NB4 (cell line): Measurements from ENCODE around the gene EFCC1.

Experiments
- MYC ChIP-seq: IDR thresholded peaks from 2 replicates; pipeline ENCODE4 v1.6.1; 2011; ENCODE audit warnings: low read depth, low read length
- TF ChIP-seq, protein P1 (sequence below): IDR thresholded peaks from one replicate; pipeline ENCODE4 v1.5.1; 2012; ENCODE audit warnings: low read depth, low read length
- TF ChIP-seq, protein P2 (sequence below): IDR thresholded peaks from 2 replicates; pipeline ENCODE4 v1.6.1; 2011; ENCODE audit warnings: low read depth, low read length

DNA sequence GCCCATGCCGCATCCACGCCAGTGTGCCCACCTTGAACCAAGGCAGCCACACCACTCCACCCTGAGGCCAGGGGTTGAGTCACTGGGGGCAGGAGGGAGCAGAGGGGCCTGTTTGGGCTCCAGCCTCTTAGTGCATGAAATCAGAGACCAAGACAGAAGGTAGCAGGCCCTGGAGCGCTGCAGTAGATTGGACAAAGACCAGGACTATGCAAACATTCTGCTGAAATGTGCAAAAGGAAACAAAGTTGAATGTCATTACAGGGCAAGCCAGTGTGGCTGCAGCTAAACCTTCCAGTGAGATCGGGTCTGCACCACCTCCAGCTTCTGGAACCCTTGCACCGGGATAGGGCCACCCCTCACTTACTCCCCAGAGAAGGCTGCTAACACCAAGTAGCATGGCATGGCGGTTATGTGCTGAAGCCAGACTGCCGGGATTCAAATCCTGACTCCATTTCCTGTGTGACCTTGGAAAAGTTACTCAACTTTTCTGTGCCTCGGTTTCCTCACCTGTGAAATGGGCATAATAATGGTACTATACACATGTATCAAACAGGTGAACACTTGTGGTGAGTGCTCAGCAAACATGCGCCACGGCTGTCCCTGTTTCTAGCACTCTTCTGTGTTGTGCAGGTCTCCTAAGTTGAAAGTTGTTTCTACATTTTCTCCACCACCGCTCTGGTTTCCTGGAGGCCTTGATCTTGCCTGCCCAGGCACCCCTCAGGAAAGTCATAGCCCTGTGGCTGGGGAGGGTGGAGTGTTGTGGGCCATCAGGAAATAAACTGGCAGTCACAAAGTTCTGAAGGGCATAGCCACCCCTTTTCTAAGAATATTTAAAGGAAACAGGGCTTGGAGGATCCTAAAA lies 34.5 kb downstream of the EFCC1 start:
- TF ChIP-seq, protein P1, sequence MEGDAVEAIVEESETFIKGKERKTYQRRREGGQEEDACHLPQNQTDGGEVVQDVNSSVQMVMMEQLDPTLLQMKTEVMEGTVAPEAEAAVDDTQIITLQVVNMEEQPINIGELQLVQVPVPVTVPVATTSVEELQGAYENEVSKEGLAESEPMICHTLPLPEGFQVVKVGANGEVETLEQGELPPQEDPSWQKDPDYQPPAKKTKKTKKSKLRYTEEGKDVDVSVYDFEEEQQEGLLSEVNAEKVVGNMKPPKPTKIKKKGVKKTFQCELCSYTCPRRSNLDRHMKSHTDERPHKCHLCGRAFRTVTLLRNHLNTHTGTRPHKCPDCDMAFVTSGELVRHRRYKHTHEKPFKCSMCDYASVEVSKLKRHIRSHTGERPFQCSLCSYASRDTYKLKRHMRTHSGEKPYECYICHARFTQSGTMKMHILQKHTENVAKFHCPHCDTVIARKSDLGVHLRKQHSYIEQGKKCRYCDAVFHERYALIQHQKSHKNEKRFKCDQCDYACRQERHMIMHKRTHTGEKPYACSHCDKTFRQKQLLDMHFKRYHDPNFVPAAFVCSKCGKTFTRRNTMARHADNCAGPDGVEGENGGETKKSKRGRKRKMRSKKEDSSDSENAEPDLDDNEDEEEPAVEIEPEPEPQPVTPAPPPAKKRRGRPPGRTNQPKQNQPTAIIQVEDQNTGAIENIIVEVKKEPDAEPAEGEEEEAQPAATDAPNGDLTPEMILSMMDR: no peak
- TF ChIP-seq, protein P2, sequence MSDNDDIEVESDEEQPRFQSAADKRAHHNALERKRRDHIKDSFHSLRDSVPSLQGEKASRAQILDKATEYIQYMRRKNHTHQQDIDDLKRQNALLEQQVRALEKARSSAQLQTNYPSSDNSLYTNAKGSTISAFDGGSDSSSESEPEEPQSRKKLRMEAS: no peak
- no peak for TF ChIP-seq MYC
